Right atrium auricular region (tissue), 2 donors: ENCODE measurements around the gene NECTIN2. TPM values are rescaled to one million over a fixed set of nuclear protein-coding genes. Genes with fewer than 3 reads are reported as not detected.
A peak's percentile ranks its signal among the peaks of the same experiment; 100 is the strongest.

Experiments used
- DNase-seq: peaks from one replicate; pipeline ENCODE4 v3.0.0-alpha.2; 2019; ENCODE audit warnings: low spot score
- H3K27ac ChIP-seq, 2 donors: fragments of 200-600 bp; sonication (generic); 1 replicate in 1 of 2; 2 replicates in 1 of 2; pipeline ENCODE4 v1.5.1; 2016 to 2019
- H3K27me3 ChIP-seq, 2 donors: fragments of 200-600 bp; sonication (generic); one replicate each; pipeline versions ENCODE4 v1.5.1 to v1.6.0; 2017 to 2019
- H3K36me3 ChIP-seq: fragments of 200-600 bp; sonication (generic); one replicate; pipeline ENCODE4 v1.5.1; 2016
- H3K4me1 ChIP-seq, 2 donors: fragments of 200-600 bp; sonication (generic); one replicate each; pipeline versions ENCODE4 v1.5.1 to v1.6.0; 2017 to 2019
- H3K4me3 ChIP-seq, 2 donors: fragments of 200-600 bp; sonication (generic); 1 replicate in 1 of 2; 2 replicates in 1 of 2; pipeline ENCODE4 v1.5.1; 2017 to 2019; ENCODE audit warnings: mild to moderate bottlenecking in 1 of 2, moderate library complexity in 1 of 2
- H3K9me3 ChIP-seq, 2 donors: fragments of 200-600 bp; sonication (generic); one replicate each; pipeline ENCODE4 v1.5.1; 2019
- total RNA-seq, 2 donors: library from RNA; depleted of rRNA; stranded (reverse); fragments of >200 nt; gene quantifications; one replicate each; pipeline ENCODE4 v1.1.0, GENCODE V29; 2016
- TF ChIP-seq, protein P1 (sequence below), 2 donors: fragments of 200-600 bp; sonication (generic); IDR thresholded peaks; one replicate each; pipeline ENCODE4 v1.5.1; 2019; ENCODE audit warnings: antibody characterized with exemption in 2 of 2

Gene NECTIN2
- total RNA-seq, 2 donors from 2014 or later: 65.1 to 95.7 TPM

DNA sequence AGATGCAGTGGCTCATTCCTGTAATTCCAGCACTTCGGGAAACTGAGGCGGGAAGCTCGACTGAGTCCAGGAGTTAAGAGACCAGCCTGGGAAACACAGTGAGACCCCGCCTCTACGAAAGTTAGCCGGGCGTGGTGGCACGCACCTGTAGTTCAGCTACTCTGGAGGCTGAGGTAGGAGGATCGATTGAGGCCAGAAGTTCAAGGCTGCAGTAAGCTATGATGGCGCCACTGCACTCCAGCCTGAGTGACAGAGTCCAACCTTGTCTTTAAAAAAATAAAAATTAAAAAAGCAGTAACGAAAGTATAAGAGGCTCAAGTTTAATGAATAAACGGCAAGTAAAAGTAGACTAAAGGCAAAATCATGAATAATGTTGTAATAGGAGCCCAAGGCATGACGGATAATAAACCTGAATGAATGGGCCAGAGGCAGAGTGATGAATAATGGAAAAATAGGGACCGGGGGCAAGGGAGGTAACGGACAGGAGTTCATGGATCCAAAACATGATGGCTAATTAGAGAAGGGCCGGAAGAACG is 43.8 kb downstream of the NECTIN2 start:
- Histone ChIP-seq H3K36me3 (peaks cover 42% of the 10 kb centered on the region), H3K4me1 (peaks cover 0 to 25% of the 10 kb centered on the region in 2 donors), H3K9me3 (no peaks in the 10 kb centered on the region), H3K4me3 (peak overlapping the region; percentile 51 to 58), H3K27ac (peak overlapping the region; percentile 87 to 93), H3K27me3 (no peaks in the 10 kb centered on the region)
- TF ChIP-seq, protein P1, sequence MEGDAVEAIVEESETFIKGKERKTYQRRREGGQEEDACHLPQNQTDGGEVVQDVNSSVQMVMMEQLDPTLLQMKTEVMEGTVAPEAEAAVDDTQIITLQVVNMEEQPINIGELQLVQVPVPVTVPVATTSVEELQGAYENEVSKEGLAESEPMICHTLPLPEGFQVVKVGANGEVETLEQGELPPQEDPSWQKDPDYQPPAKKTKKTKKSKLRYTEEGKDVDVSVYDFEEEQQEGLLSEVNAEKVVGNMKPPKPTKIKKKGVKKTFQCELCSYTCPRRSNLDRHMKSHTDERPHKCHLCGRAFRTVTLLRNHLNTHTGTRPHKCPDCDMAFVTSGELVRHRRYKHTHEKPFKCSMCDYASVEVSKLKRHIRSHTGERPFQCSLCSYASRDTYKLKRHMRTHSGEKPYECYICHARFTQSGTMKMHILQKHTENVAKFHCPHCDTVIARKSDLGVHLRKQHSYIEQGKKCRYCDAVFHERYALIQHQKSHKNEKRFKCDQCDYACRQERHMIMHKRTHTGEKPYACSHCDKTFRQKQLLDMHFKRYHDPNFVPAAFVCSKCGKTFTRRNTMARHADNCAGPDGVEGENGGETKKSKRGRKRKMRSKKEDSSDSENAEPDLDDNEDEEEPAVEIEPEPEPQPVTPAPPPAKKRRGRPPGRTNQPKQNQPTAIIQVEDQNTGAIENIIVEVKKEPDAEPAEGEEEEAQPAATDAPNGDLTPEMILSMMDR (IDR thresholded peaks at IDR 0.05): no peak
- DNase-seq: no peak

DNA sequence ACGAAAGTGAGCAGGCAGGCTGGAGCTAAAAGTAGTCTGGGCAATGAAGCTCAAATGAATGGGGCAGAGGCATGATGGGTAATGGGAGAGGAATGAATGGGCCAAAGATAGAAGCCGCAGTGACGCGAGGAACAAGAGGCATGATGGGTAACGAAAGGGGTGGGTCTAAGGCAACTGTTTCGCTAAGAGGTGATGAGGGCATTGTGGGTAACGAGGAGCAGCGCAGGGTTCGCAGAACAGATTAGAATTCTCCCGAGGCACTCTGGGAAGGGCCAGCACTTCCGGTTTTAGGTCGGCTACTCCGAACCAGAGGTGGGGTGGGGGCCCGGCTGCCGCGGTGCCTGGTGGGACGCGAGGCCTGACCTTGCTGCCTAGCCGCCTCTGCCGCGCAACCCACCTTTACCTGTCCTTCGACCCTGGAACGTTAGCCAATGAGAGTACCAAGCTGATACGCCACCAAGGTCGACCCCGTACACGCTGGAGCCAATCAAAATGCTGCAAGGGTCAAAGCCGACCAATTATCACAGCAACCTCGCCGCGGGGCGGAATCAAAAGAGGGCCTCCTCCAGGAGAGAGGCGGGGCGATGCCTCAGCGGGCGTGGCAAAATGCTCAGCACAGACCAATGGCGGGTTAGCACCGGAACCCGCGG is 44.4 kb downstream of the NECTIN2 start:
- H3K36me3 ChIP-seq: peaks cover 48% of the 10 kb centered on the region
- peaks cover 0 to 25% of the 10 kb centered on the region in 2 donors for H3K4me1 ChIP-seq
- H3K9me3 ChIP-seq: no peaks in the 10 kb centered on the region
- no peaks in the 10 kb centered on the region for H3K27me3 ChIP-seq
- peak; percentile 100 for DNase-seq
- H3K27ac ChIP-seq: peak overlapping the region; percentile 87 to 93
- H3K4me3 ChIP-seq: peak overlapping the region; percentile 51 to 58
- TF ChIP-seq, protein P1 (IDR thresholded peaks at IDR 0.05): no peak

DNA sequence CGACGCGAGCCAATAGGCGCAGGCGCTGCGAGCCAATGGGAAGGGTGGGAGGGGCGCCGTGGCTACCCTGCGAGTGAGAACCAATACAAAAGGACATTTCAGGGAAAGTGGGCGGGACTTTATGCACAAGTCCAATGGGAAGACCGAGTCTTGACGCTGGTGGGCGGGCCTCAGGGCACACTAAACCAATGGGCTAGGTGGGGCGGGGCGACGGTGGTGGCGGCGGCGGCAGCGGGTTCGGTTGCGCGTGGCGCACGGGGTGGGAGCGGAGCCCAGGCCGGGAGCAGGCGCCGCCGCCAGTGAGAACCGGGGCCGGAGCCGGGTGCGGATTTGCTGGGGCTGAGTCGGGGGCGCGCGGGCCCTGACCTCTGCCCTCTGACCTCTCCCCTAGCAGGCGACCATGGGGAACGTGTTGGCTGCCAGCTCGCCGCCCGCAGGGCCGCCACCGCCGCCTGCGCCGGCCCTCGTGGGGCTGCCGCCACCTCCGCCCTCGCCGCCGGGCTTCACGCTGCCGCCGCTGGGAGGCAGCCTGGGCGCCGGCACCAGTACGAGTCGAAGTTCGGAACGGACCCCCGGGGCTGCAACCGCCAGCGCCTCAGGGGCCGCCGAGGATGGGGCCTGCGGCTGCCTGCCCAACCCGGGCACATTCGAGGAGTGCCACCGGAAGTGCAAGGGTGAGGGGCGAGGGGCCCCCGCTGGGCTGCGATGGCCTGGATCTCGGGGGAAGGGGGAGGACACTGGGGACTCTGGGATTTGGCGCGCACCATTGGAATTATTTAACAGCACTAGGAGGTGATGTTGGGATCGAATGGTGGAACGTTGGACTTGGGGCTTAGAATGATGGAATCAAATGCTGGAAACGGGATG is 45.2 kb downstream of the NECTIN2 start, which contains the start of gene TOMM40:
Gene TOMM40 (plus strand): TSS at position 239 of the 867 bp plus-strand sequence. CDS start 162 bp downstream, at position 401.
- no peak for DNase-seq
- no peaks in the 10 kb centered on the region for H3K9me3 ChIP-seq

DNA sequence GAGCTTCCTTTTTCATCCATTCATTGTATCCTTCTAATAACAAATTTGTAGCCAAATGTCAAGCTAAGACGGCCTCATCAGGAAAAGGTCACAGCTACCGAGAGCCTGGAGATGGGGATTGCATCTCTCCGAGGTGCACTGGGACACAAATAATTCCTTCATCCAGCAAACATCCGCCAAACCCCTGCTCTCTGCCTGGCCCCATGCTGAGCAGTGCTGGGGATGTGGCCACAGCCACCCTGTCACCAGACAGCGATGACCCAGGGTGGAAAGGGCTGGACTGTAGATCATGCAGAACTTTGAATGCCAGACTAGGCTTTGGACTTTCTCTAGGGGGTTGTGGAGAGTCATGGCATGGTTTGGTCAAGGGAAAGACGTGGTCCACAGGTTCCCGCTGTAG is 46.8 kb downstream of the NECTIN2 start:
- Histone ChIP-seq H3K36me3 (peaks cover 58% of the 10 kb centered on the region), H3K27ac (no peak overlapping the region), H3K27me3 (no peaks in the 10 kb centered on the region), H3K4me1 (peaks cover 0 to 25% of the 10 kb centered on the region in 2 donors), H3K4me3 (no peak overlapping the region), H3K9me3 (no peaks in the 10 kb centered on the region)
- TF ChIP-seq, protein P1 (IDR thresholded peaks at IDR 0.05): no peak
- no peak for DNase-seq

More for the DNA sequence above, 45.2 kb downstream of the NECTIN2 start, which contains the start of gene TOMM40:
- TF ChIP-seq, protein P1 (IDR thresholded peaks at IDR 0.05): no peak
- peaks cover 51% of the 10 kb centered on the region for H3K36me3 ChIP-seq
- peak within 1 kb of the TSS; percentile 80 to 94 for H3K4me3 ChIP-seq
- H3K4me1 ChIP-seq: peaks cover 0 to 25% of the 10 kb centered on the region in 2 donors
- H3K27me3 ChIP-seq: no peaks in the 10 kb centered on the region
- peak within 1 kb of the TSS; percentile 87 to 93 for H3K27ac ChIP-seq

DNA sequence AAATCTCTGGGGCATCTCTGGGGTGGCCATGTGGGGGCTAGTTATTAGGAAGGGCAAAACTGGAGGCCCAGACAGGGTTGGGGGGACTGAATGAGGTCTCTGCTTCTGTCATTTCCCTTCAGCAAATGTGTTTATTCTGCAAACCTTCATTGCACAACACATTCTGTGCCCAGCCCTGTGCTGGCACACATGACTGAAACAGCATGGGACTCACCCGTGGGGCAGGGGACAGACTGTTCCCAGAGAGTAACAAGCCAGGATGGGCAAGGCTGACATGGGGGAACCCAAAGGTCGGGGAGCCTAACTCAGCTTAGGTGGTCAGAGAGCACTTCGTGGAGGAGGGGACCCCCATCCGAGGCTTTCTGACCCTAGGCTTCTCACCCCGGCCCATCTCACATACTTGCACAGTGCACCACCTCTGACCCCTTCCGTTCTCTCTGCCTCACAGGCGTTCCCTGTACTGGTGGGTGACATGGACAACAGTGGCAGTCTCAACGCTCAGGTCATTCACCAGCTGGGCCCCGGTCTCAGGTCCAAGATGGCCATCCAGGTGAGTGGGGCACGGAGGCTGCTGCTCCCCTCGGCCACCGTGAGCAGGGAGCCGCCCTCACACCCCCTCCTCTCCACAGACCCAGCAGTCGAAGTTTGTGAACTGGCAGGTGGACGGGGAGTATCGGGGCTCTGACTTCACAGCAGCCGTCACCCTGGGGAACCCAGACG is 47.4 kb downstream of the NECTIN2 start:
- Histone ChIP-seq H3K4me1 (peaks cover 0 to 25% of the 10 kb centered on the region in 2 donors), H3K27ac (no peak overlapping the region), H3K4me3 (no peak overlapping the region), H3K9me3 (no peaks in the 10 kb centered on the region), H3K27me3 (no peaks in the 10 kb centered on the region), H3K36me3 (peaks cover 54% of the 10 kb centered on the region)
- DNase-seq: no peak
- TF ChIP-seq, protein P1 (IDR thresholded peaks at IDR 0.05): no peak
